A673 (cell line): ENCODE measurements around the gene ALDH1L1. TPM values are rescaled to one million over a fixed set of nuclear protein-coding genes. Genes with fewer than 3 reads are reported as not detected.

Source experiments
- BruUV-seq: library from RNA; stranded (reverse); fragments of 400-500 nt; replicated peaks from 2 replicates; lab custom pipeline; 2021; lab: Mats Ljungman, UMichigan
- CTCF ChIA-PET: fragments of 300-600 bp; sonication (Branson Sonifier 250); formaldehyde crosslinking; loops from one replicate; lab custom pipeline; 2022; ENCODE audit warnings: antibody characterized with exemption; lab: Charles Lee
- POLR2A ChIA-PET: fragments of 300-600 bp; sonication (Branson Sonifier 250); formaldehyde crosslinking; loops from one replicate; lab custom pipeline; 2022; ENCODE audit warnings: antibody characterized with exemption; ENCODE audit not compliant: low non-redundant PET; lab: Charles Lee
- DNase-seq: peaks from one replicate; pipeline ENCODE4 v3.0.0-alpha.2; 2015; ENCODE audit warnings: low spot score
- H3K27ac ChIP-seq: fragments of 200-600 bp; sonication (generic); 2 replicates; pipeline ENCODE4 v1.5.1; 2016; ENCODE audit warnings: mixed run types, low read depth, mild to moderate bottlenecking, mixed read lengths, antibody characterized with exemption, low read length; ENCODE audit not compliant: poor library complexity, severe bottlenecking
- H3K27me3 ChIP-seq: fragments of 200-600 bp; sonication (generic); replicated peaks from 2 replicates; pipeline ENCODE4 v1.6.1; 2017; ENCODE audit warnings: mixed run types, low read depth, mild to moderate bottlenecking, mixed read lengths, antibody characterized with exemption, low read length; ENCODE audit not compliant: insufficient read depth, poor library complexity
- H3K36me3 ChIP-seq: fragments of 200-600 bp; sonication (generic); 2 replicates; pipeline ENCODE4 v1.6.1; 2016; ENCODE audit warnings: mixed run types, mild to moderate bottlenecking, mixed read lengths, antibody characterized with exemption, low read length; ENCODE audit not compliant: insufficient read depth, poor library complexity, severe bottlenecking
- H3K4me1 ChIP-seq: fragments of 200-600 bp; sonication (generic); 2 replicates; pipeline ENCODE4 v1.6.1; 2017; ENCODE audit warnings: mixed run types, mild to moderate bottlenecking, mixed read lengths, antibody characterized with exemption, low read length; ENCODE audit not compliant: insufficient read depth, poor library complexity, severe bottlenecking
- H3K4me3 ChIP-seq: fragments of 200-600 bp; sonication (generic); 2 replicates; pipeline ENCODE4 v1.5.1; 2016; ENCODE audit warnings: low read depth, mixed run types, mild to moderate bottlenecking, mixed read lengths, low read length; ENCODE audit not compliant: poor library complexity, severe bottlenecking
- H3K9me3 ChIP-seq: fragments of 200-600 bp; sonication (generic); 2 replicates; pipeline ENCODE4 v1.6.1; 2016; ENCODE audit warnings: mixed run types, low read depth, mild to moderate bottlenecking, mixed read lengths, antibody characterized with exemption, low read length; ENCODE audit not compliant: poor library complexity, severe bottlenecking
- CTCF ChIP-seq: fragments of 300-800, 200-600 bp; sonication (generic); conservative IDR thresholded peaks from 2 replicates; pipeline ENCODE4 v1.5.1; 2017; ENCODE audit warnings: low read depth, mild to moderate bottlenecking, antibody characterized with exemption, low read length, moderate library complexity, mixed read lengths
- EZH2 ChIP-seq: fragments of 200-600 bp; sonication (generic); IDR thresholded peaks from 2 replicates; pipeline ENCODE4 v1.6.1; 2017; ENCODE audit warnings: borderline replicate concordance, low read depth, mild to moderate bottlenecking, mixed read lengths, antibody characterized with exemption, low read length; ENCODE audit not compliant: poor library complexity, severe bottlenecking
- intact Hi-C: fragments of 100-400 bp; cut with micrococcal nuclease; formaldehyde crosslinking; loops from one replicate; pipeline ENCODE4 v1.10.0; 2022; ENCODE audit not compliant: unreplicated experiment
- total RNA-seq: library from RNA; stranded (reverse); gene quantifications from 2 replicates; pipeline ENCODE4 v1.2.3, GENCODE V29; 2021

ALDH1L1 gene
- total RNA-seq, 1 experiment from 2014 or later = 16.9 TPM

- no TSS peak for BruUV-seq
- Histone ChIP-seq H3K4me1 (no peaks in the 10 kb centered on the region), H3K27me3 (no peaks in the 10 kb centered on the region), H3K9me3 (no peaks in the 10 kb centered on the region), H3K36me3 (no peaks in the 10 kb centered on the region), H3K27ac (no peak overlapping the region), H3K4me3 (no peak overlapping the region)
- ChIA-PET CTCF (no interaction called here), POLR2A (no interaction called here)
- DNase-seq = no peak
- TF ChIP-seq EZH2 = no peak
- no peak for TF ChIP-seq CTCF
- intact Hi-C loops = no loop called here
These were observed 75.4 kb downstream of the ALDH1L1 start for GRCh38 chr3:126104742-126105605.

DNA sequence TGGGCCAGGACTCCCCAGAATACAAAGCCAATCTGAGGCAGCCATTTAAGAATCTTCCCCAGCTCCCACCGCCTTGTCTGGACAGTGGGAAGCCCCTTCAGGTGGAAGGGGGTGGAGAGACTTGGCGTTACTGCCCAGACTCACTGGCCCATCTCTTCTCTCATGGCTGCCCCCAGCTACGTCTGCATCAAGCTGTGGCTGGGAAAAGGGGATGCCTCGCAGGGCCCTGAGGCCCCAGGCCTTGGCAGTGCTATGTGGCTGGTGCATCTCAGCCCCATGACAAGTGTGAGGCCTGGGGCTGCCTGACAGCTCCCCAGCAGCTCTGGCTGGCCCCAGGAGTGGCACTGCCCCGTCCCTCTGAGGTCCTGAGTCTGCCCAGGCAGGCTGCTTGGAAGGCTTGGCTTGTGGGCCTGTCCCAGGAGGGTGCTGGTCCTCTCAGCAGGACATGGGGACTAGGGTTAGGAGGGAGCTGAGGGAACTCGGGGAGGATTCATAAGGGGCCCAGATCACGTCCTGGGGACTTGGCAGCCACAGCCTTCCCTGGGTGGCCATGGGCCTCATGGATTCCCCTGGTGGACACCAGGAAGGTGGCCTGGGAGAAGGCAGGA is 76.3 kb downstream of the ALDH1L1 start:
- no peaks in the 10 kb centered on the region for H3K36me3 ChIP-seq
- no peak for DNase-seq
- no peaks in the 10 kb centered on the region for H3K9me3 ChIP-seq
- H3K27me3 ChIP-seq = no peaks in the 10 kb centered on the region
- BruUV-seq = no TSS peak
- no peak overlapping the region for H3K27ac ChIP-seq
- no peaks in the 10 kb centered on the region for H3K4me1 ChIP-seq
- TF ChIP-seq CTCF = no peak
- TF ChIP-seq EZH2 = no peak
- H3K4me3 ChIP-seq = no peak overlapping the region
- CTCF ChIA-PET = no interaction called here
- intact Hi-C loops = no loop called here
- POLR2A ChIA-PET = no interaction called here

GRCh38 chr3:126103121-126104027 is 77.0 kb downstream of the ALDH1L1 start:
- no peak for DNase-seq
- TF ChIP-seq CTCF (no peak), EZH2 (no peak)
- H3K9me3 ChIP-seq = no peaks in the 10 kb centered on the region
- no peaks in the 10 kb centered on the region for H3K27me3 ChIP-seq
- H3K4me3 ChIP-seq = no peak overlapping the region
- no peak overlapping the region for H3K27ac ChIP-seq
- no peaks in the 10 kb centered on the region for H3K4me1 ChIP-seq
- POLR2A ChIA-PET = no interaction called here
- H3K36me3 ChIP-seq = no peaks in the 10 kb centered on the region
- intact Hi-C loops = no loop called here
- BruUV-seq = no TSS peak
- CTCF ChIA-PET = no interaction called here
